Esophagus mucosa (tissue), 1 donor: ENCODE measurements around the gene EP300. TPM values are rescaled to one million over a fixed set of nuclear protein-coding genes. Genes with fewer than 3 reads are reported as not detected.
"Not testable (repeated sequence)": the region's sequence is repeated elsewhere in the genome, so short reads cannot be mapped to it uniquely, and the experiment has no call there.

Experiments
- ATAC-seq: fragments of 200-7000 bp; cut with Tn5 transposase; one replicate; pipeline ENCODE4 v1.9.1; 2020
- total RNA-seq: library from RNA; stranded (reverse); gene quantifications from one replicate; pipeline ENCODE4 v1.2.4, GENCODE V29; 2023
- donor health status: DM: yes; HTN: yes; CAD: no.

EP300 gene
- 40.6 TPM for total RNA-seq

- ATAC-seq, result peak; percentile 56
Measured at GRCh38 chr22:41092023-41092817, at the start of gene EP300. Gene EP300, plus strand, starts transcription at chr22:41092592. Its CDS starts 413 bp downstream, at chr22:41093005.

GRCh38 chr22:41043722-41044121 lies 48.7 kb upstream of the EP300 start:
- no peak for ATAC-seq

GRCh38 chr22:41045575-41045974 lies 46.8 kb upstream of the EP300 start:
- ATAC-seq, result not testable (repeated sequence)

GRCh38 chr22:41047801-41048211 lies 44.6 kb upstream of the EP300 start:
- no peak for ATAC-seq

- not testable (repeated sequence) for ATAC-seq
Measured at GRCh38 chr22:41048345-41048744, 44.0 kb upstream of the EP300 start.

- peak; percentile 52 for ATAC-seq
Measured at GRCh38 chr22:41048791-41049717, 43.3 kb upstream of the EP300 start.

- ATAC-seq, result not testable (repeated sequence)
Measured at GRCh38 chr22:41049795-41050194, 42.6 kb upstream of the EP300 start.

GRCh38 chr22:41050883-41051282 lies 41.5 kb upstream of the EP300 start:
- ATAC-seq, result no peak

GRCh38 chr22:41052661-41053490 lies 39.5 kb upstream of the EP300 start:
- no peak for ATAC-seq

- no peak for ATAC-seq
Measured at GRCh38 chr22:41057076-41057475, 35.3 kb upstream of the EP300 start.

GRCh38 chr22:41062146-41062545 lies 30.2 kb upstream of the EP300 start:
- ATAC-seq, result no peak

GRCh38 chr22:41064326-41064725 lies 28.1 kb upstream of the EP300 start:
- not testable (repeated sequence) for ATAC-seq

- not testable (repeated sequence) for ATAC-seq
Measured at GRCh38 chr22:41066341-41066740, 26.1 kb upstream of the EP300 start.

- ATAC-seq, result not testable (repeated sequence)
Measured at GRCh38 chr22:41067968-41068367, 24.4 kb upstream of the EP300 start.

- no peak for ATAC-seq
Measured at GRCh38 chr22:41070665-41071331, 21.6 kb upstream of the EP300 start.

GRCh38 chr22:41074061-41074460 lies 18.3 kb upstream of the EP300 start:
- no peak for ATAC-seq

- no peak for ATAC-seq
Measured at GRCh38 chr22:41074466-41074865, 17.9 kb upstream of the EP300 start.

GRCh38 chr22:41074941-41075710 lies 17.3 kb upstream of the EP300 start:
- ATAC-seq, result no peak

GRCh38 chr22:41075946-41076345 lies 16.4 kb upstream of the EP300 start:
- ATAC-seq, result no peak

- ATAC-seq, result no peak
Measured at GRCh38 chr22:41076857-41077256, 15.5 kb upstream of the EP300 start.

GRCh38 chr22:41078931-41079330 lies 13.5 kb upstream of the EP300 start:
- ATAC-seq, result no peak
